Liver (tissue), 3 donors: ENCODE results near the gene PDZD8.

Source experiments
- CTCF ChIP-seq: fragments of 150-350 bp; IDR thresholded peaks from 2 replicates; pipeline ENCODE4 v1.5.1; 2017; ENCODE audit warnings: improper control_type of control experiment, low read depth, low read length; ENCODE audit not compliant: missing input control
- FOXA1 ChIP-seq: IDR thresholded peaks from 2 replicates; pipeline ENCODE4 v1.6.1; 2016; ENCODE audit warnings: antibody characterized with exemption
- JUND ChIP-seq, 2 donors: IDR thresholded peaks; 2 replicates each; pipeline ENCODE4 v1.6.1; 2016; ENCODE audit warnings: antibody characterized with exemption in 2 of 2
- MAX ChIP-seq: IDR thresholded peaks from 2 replicates; pipeline ENCODE4 v1.6.1; 2016; ENCODE audit warnings: antibody characterized with exemption
- NR2F2 ChIP-seq: IDR thresholded peaks from 2 replicates; pipeline ENCODE4 v1.6.1; 2016; ENCODE audit warnings: antibody characterized with exemption
- RAD21 ChIP-seq, 2 donors: IDR thresholded peaks; 2 replicates each; pipeline ENCODE4 v1.6.1; 2016; ENCODE audit warnings: antibody characterized with exemption in 2 of 2, mild to moderate bottlenecking in 2 of 2
- REST ChIP-seq: IDR thresholded peaks from 2 replicates; pipeline ENCODE4 v1.6.1; 2016; ENCODE audit warnings: antibody characterized with exemption, mild to moderate bottlenecking
- RXRA ChIP-seq, 2 donors: IDR thresholded peaks; 2 replicates each; pipeline ENCODE4 v1.6.1; 2017 to 2018; ENCODE audit warnings: antibody characterized with exemption in 2 of 2, mild to moderate bottlenecking in 1 of 2
- TAF1 ChIP-seq: conservative IDR thresholded peaks from 2 replicates; pipeline ENCODE4 v1.6.1; 2016; ENCODE audit warnings: antibody characterized with exemption, mild to moderate bottlenecking
- YY1 ChIP-seq: IDR thresholded peaks from 2 replicates; pipeline ENCODE4 v1.6.1; 2016; ENCODE audit warnings: antibody characterized with exemption, mild to moderate bottlenecking
- donor health status: healthy.
- donor health status: healthy.

- no peak for TF ChIP-seq CTCF
- no peak for TF ChIP-seq JUND (IDR thresholded peaks at IDR 0.05)
- TF ChIP-seq RAD21 (IDR thresholded peaks at IDR 0.05): no peak
- no peak for TF ChIP-seq NR2F2
- no peak for TF ChIP-seq REST
- TF ChIP-seq TAF1: no peak
- no peak for TF ChIP-seq MAX
- TF ChIP-seq YY1: no peak
- TF ChIP-seq RXRA (IDR thresholded peaks at IDR 0.05): no peak
- no peak for TF ChIP-seq FOXA1
Observed at GRCh38 chr10:117370205-117370604, 5.0 kb downstream of the PDZD8 start.
